ENCODE measurements around the gene TREML4. TPM values are rescaled to one million over a fixed set of nuclear protein-coding genes. Genes with fewer than 3 reads are reported as not detected.

Gene TREML4
- total and polyA plus RNA-seq, 2 of the 8 experiments (the other 6 are each of a cell fraction or from before 2014, with no cell fraction given): not detected

GRCh38 chr6:41229721-41230120 is 1.6 kb downstream of the TREML4 start:
- TF ChIP-seq CBX5 (IDR thresholded peaks at IDR 0.05; ENCODE audit: low read depth, low read length) (no peak), NRF1 (IDR thresholded peaks at IDR 0.05; ENCODE audit: low read depth, low read length) (no peak)
- WGBS, 2 experiments (ENCODE audit: extremely low coverage in 1 of 2, insufficient coverage in 1 of 2, insufficient read length in 1 of 2, insufficient replicate concordance in 2 of 2, low coverage in 1 of 2, low lambda C conversion rate in 2 of 2, missing lambda C conversion rate in 1 of 2): 84% methylated on average over 4 of the region's 4 CpGs; no CpG with 5 or more reads in 1 of the 2 experiments
- Histone ChIP-seq H2AFZ (ENCODE audit: low read length) (no peak overlapping the region), H3K79me2 (ENCODE audit: control insufficient read depth in 1 of 2, insufficient read depth in 2 of 2, low read length in 2 of 2) (no peaks in the 10 kb centered on the region), H4K20me1 (replicated peaks in 1 of 2; ENCODE audit: control insufficient read depth in 1 of 2, insufficient read depth in 2 of 2, low read length in 2 of 2) (no peaks in the 10 kb centered on the region), H2BK15ac (ENCODE audit: low read length) (no peak overlapping the region), H3K18ac (ENCODE audit: extremely low read depth, low read length) (no peak overlapping the region), H2BK12ac (ENCODE audit: low read depth, low read length) (no peak overlapping the region), H2BK20ac (ENCODE audit: low read length) (no peak overlapping the region), H2BK120ac (replicated peaks; ENCODE audit: low read depth, low read length) (no peak overlapping the region), H2BK5ac (ENCODE audit: low read depth, low read length) (no peak overlapping the region), H3K14ac (ENCODE audit: insufficient read length) (no peak overlapping the region), H3K23ac (ENCODE audit: insufficient read length) (no peak overlapping the region), H4K91ac (replicated peaks; ENCODE audit: insufficient read length, low read length) (no peak overlapping the region), H3K9me3 (ENCODE audit: insufficient read depth in 2 of 2, low read depth in 1 of 2, low read length in 1 of 2) (no peaks in the 10 kb centered on the region), H3K27ac (ENCODE audit: low read depth, low read length) (no peak overlapping the region), H4K5ac (ENCODE audit: insufficient read length, low read depth, low read length) (no peak overlapping the region), H3K79me1 (ENCODE audit: low read depth, low read length) (no peaks in the 10 kb centered on the region), H3K56ac (replicated peaks; ENCODE audit: insufficient read length, low read depth, low read length) (no peak overlapping the region), H3K9ac (replicated peaks in 1 of 4; ENCODE audit: extremely low read depth in 1 of 4, low read depth in 3 of 4, low read length in 3 of 4) (no peak overlapping the region), H3K27me3 (replicated peaks in 1 of 4; ENCODE audit: control insufficient read depth in 3 of 4, extremely low read depth in 1 of 4, insufficient read depth in 3 of 4, low read length in 3 of 4) (no peaks in the 10 kb centered on the region; a peak in 1 of 7 replicates), H3K4me2 (ENCODE audit: insufficient read depth in 1 of 2, low read depth in 2 of 2, low read length in 2 of 2) (no peak overlapping the region), H2AK5ac (ENCODE audit: low read depth, low read length) (no peak overlapping the region), H3K23me2 (ENCODE audit: low read depth, low read length) (no peaks in the 10 kb centered on the region), H3K4me3 (ENCODE audit: extremely low read depth in 1 of 4, insufficient read depth in 2 of 4, low read depth in 3 of 4, low read length in 4 of 4) (no peak overlapping the region), H3K4me1 (replicated peaks in 1 of 4; ENCODE audit: control insufficient read depth in 3 of 4, insufficient read depth in 4 of 4, low read length in 3 of 4) (no peaks in the 10 kb centered on the region), H3K4ac (replicated peaks; ENCODE audit: insufficient read length, low read depth, low read length) (no peak overlapping the region), H4K8ac (ENCODE audit: extremely low read depth, insufficient read depth, low read length) (no peak overlapping the region), H3K36me3 (ENCODE audit: control insufficient read depth in 2 of 4, insufficient read depth in 4 of 4, low read length in 3 of 4) (no peaks in the 10 kb centered on the region)
- ChIA-PET POLR2A (ENCODE audit: partially characterized antibody) (no interaction called here), CTCF (ENCODE audit: partially characterized antibody) (interaction anchor here (1.4 to 2.4 kb wide), 3 partner anchors 77 to 104 kb away, joined by 3 to 19 read pairs (median 13); no protein-coding TSS in a partner anchor)
- FAIRE-seq (no peak), DNase-seq (ENCODE audit: low read depth in 1 of 2, low spot score in 2 of 2) (no peak)
